Mucosa of stomach (tissue), 1 donor: ENCODE data around the gene SLAMF8.

Source experiments
- H3K27me3 ChIP-seq: one replicate; pipeline ENCODE4 v1.7.0; 2013; ENCODE audit warnings: mild to moderate bottlenecking, low read length; ENCODE audit not compliant: control insufficient read depth, insufficient read depth
- H3K36me3 ChIP-seq: one replicate; pipeline ENCODE4 v1.7.0; 2013; ENCODE audit warnings: low read length; ENCODE audit not compliant: control insufficient read depth, insufficient read depth
- H3K4me1 ChIP-seq: one replicate; pipeline ENCODE4 v1.7.0; 2013; ENCODE audit warnings: mild to moderate bottlenecking, low read length; ENCODE audit not compliant: control insufficient read depth, insufficient read depth
- H3K4me3 ChIP-seq: one replicate; pipeline ENCODE4 v1.7.0; 2013; ENCODE audit warnings: low read length
- H3K9ac ChIP-seq: one replicate; pipeline ENCODE4 v1.7.0; 2013; ENCODE audit warnings: mild to moderate bottlenecking, low read length, moderate library complexity
- H3K9me3 ChIP-seq: one replicate; pipeline ENCODE4 v1.7.0; 2013; ENCODE audit warnings: mild to moderate bottlenecking, low read length, moderate library complexity; ENCODE audit not compliant: control insufficient read depth
- donor health status: Pancreatic carcinoma.

The SLAMF8 gene

GRCh38 chr1:159839116-159839849, 12.6 kb downstream of the SLAMF8 start:
- Histone ChIP-seq H3K9me3 (no peaks in the 10 kb centered on the region), H3K9ac (no peak overlapping the region), H3K36me3 (no peaks in the 10 kb centered on the region), H3K27me3 (no peaks in the 10 kb centered on the region), H3K4me3 (no peak overlapping the region), H3K4me1 (no peaks in the 10 kb centered on the region)

GRCh38 chr1:159841749-159842148, 15.1 kb downstream of the SLAMF8 start:
- H3K4me3 ChIP-seq: no peak overlapping the region
- H3K4me1 ChIP-seq: no peaks in the 10 kb centered on the region
- H3K27me3 ChIP-seq: no peaks in the 10 kb centered on the region
- H3K9me3 ChIP-seq: no peaks in the 10 kb centered on the region
- no peaks in the 10 kb centered on the region for H3K36me3 ChIP-seq
- no peak overlapping the region for H3K9ac ChIP-seq

- Histone ChIP-seq H3K9ac (no peak overlapping the region), H3K4me3 (no peak overlapping the region), H3K4me1 (no peaks in the 10 kb centered on the region), H3K27me3 (no peaks in the 10 kb centered on the region), H3K36me3 (no peaks in the 10 kb centered on the region), H3K9me3 (no peaks in the 10 kb centered on the region)
These were observed 16.8 kb downstream of the SLAMF8 start for GRCh38 chr1:159843459-159843858.

GRCh38 chr1:159845751-159846629, 19.3 kb downstream of the SLAMF8 start:
- Histone ChIP-seq H3K4me3 (no peak overlapping the region), H3K9ac (no peak overlapping the region), H3K27me3 (no peaks in the 10 kb centered on the region), H3K4me1 (no peaks in the 10 kb centered on the region), H3K9me3 (no peaks in the 10 kb centered on the region), H3K36me3 (no peaks in the 10 kb centered on the region)

- Histone ChIP-seq H3K36me3 (no peaks in the 10 kb centered on the region), H3K4me1 (no peaks in the 10 kb centered on the region), H3K9me3 (no peaks in the 10 kb centered on the region), H3K27me3 (no peaks in the 10 kb centered on the region), H3K4me3 (no peak overlapping the region), H3K9ac (no peak overlapping the region)
These were observed 20.6 kb downstream of the SLAMF8 start for GRCh38 chr1:159847231-159847630.

GRCh38 chr1:159848326-159848725, 21.7 kb downstream of the SLAMF8 start:
- no peak overlapping the region for H3K9ac ChIP-seq

GRCh38 chr1:159849626-159850366, 23.1 kb downstream of the SLAMF8 start:
- Histone ChIP-seq H3K9me3 (no peaks in the 10 kb centered on the region), H3K27me3 (no peaks in the 10 kb centered on the region), H3K36me3 (no peaks in the 10 kb centered on the region), H3K9ac (no peak overlapping the region), H3K4me3 (no peak overlapping the region), H3K4me1 (peaks cover 3% of the 10 kb centered on the region)

More at GRCh38 chr1:159848326-159848725, 21.7 kb downstream of the SLAMF8 start:
- Histone ChIP-seq H3K4me1 (no peaks in the 10 kb centered on the region), H3K4me3 (no peak overlapping the region), H3K36me3 (no peaks in the 10 kb centered on the region), H3K27me3 (no peaks in the 10 kb centered on the region), H3K9me3 (no peaks in the 10 kb centered on the region)

GRCh38 chr1:159851407-159851806, 24.7 kb downstream of the SLAMF8 start:
- no peaks in the 10 kb centered on the region for H3K27me3 ChIP-seq
- no peaks in the 10 kb centered on the region for H3K9me3 ChIP-seq
- H3K36me3 ChIP-seq: no peaks in the 10 kb centered on the region
- no peak overlapping the region for H3K4me3 ChIP-seq
- no peak overlapping the region for H3K9ac ChIP-seq
- H3K4me1 ChIP-seq: peaks cover 3% of the 10 kb centered on the region

- Histone ChIP-seq H3K9me3 (no peaks in the 10 kb centered on the region), H3K4me3 (no peak overlapping the region), H3K9ac (peak overlapping the region; percentile 86), H3K36me3 (no peaks in the 10 kb centered on the region), H3K4me1 (peaks cover 3% of the 10 kb centered on the region), H3K27me3 (no peaks in the 10 kb centered on the region)
These were observed 26.9 kb downstream of the SLAMF8 start for GRCh38 chr1:159853417-159854115.

- peaks cover 3% of the 10 kb centered on the region for H3K4me1 ChIP-seq
- H3K9ac ChIP-seq: peak overlapping the region; percentile 86
- no peaks in the 10 kb centered on the region for H3K36me3 ChIP-seq
- H3K4me3 ChIP-seq: peak overlapping the region; percentile 34
- no peaks in the 10 kb centered on the region for H3K9me3 ChIP-seq
- H3K27me3 ChIP-seq: no peaks in the 10 kb centered on the region
These were observed 27.5 kb downstream of the SLAMF8 start for GRCh38 chr1:159854116-159854692.

GRCh38 chr1:159854693-159855192, 28.1 kb downstream of the SLAMF8 start:
- Histone ChIP-seq H3K4me3 (peak overlapping the region; percentile 34), H3K9me3 (no peaks in the 10 kb centered on the region), H3K27me3 (no peaks in the 10 kb centered on the region), H3K4me1 (peaks cover 7% of the 10 kb centered on the region), H3K36me3 (no peaks in the 10 kb centered on the region), H3K9ac (peak overlapping the region; percentile 86)
